HG03280 (cell line): ENCODE results near the gene KIF26B.

Experiments
- ATAC-seq: cut with Tn5 transposase; IDR thresholded peaks from one replicate; pipeline ENCODE4 v1.9.1; 2021; ENCODE audit warnings: mild to moderate bottlenecking, moderate library complexity; ENCODE audit not compliant: unreplicated experiment

KIF26B gene

GRCh38 chr1:245234217-245235081, 79.7 kb downstream of the KIF26B start:
- no peak for ATAC-seq

GRCh38 chr1:245235156-245235555, 80.4 kb downstream of the KIF26B start:
- no peak for ATAC-seq

GRCh38 chr1:245240648-245241165, 85.9 kb downstream of the KIF26B start:
- no peak for ATAC-seq

- ATAC-seq: no peak
Measured at GRCh38 chr1:245241526-245242130, 86.8 kb downstream of the KIF26B start.

- no peak for ATAC-seq
Measured at GRCh38 chr1:245242989-245243388, 88.2 kb downstream of the KIF26B start.

GRCh38 chr1:245245021-245245667, 90.4 kb downstream of the KIF26B start:
- no peak for ATAC-seq

GRCh38 chr1:245246433-245246832, 91.6 kb downstream of the KIF26B start:
- ATAC-seq: no peak

- no peak for ATAC-seq
Measured at GRCh38 chr1:245247356-245247755, 92.6 kb downstream of the KIF26B start.

GRCh38 chr1:245247801-245248200, 93.0 kb downstream of the KIF26B start:
- ATAC-seq: no peak

GRCh38 chr1:245248231-245248731, 93.5 kb downstream of the KIF26B start:
- no peak for ATAC-seq

GRCh38 chr1:245255783-245256182, 101.0 kb downstream of the KIF26B start:
- ATAC-seq: no peak

- ATAC-seq: no peak
Measured at GRCh38 chr1:245256528-245256927, 101.7 kb downstream of the KIF26B start.

- no peak for ATAC-seq
Measured at GRCh38 chr1:245258271-245258920, 103.6 kb downstream of the KIF26B start.

GRCh38 chr1:245260110-245260882, 105.5 kb downstream of the KIF26B start:
- ATAC-seq: no peak

GRCh38 chr1:245260883-245261282, 106.1 kb downstream of the KIF26B start:
- ATAC-seq: no peak

GRCh38 chr1:245261786-245262185, 107.0 kb downstream of the KIF26B start:
- no peak for ATAC-seq

GRCh38 chr1:245263529-245264095, 108.8 kb downstream of the KIF26B start:
- no peak for ATAC-seq

GRCh38 chr1:245264226-245264625, 109.4 kb downstream of the KIF26B start:
- ATAC-seq: no peak

- ATAC-seq: no peak
Measured at GRCh38 chr1:245266105-245266504, 111.3 kb downstream of the KIF26B start.

GRCh38 chr1:245270063-245270462, 115.3 kb downstream of the KIF26B start:
- no peak for ATAC-seq
